HepG2 (cell line): Measurements from ENCODE around the gene NUAK1. TPM values are rescaled to one million over a fixed set of nuclear protein-coding genes. Genes with fewer than 3 reads are reported as not detected.

Experiments used
- ATAC-seq: fragments of 200-7000 bp; cut with Tn5 transposase; 3 replicates; pipeline ENCODE4 v1.9.1; 2020; ENCODE audit warnings: mild to moderate bottlenecking, moderate library complexity
- BruUV-seq: library from RNA; stranded (reverse); fragments of 400-500 nt; replicated peaks from 2 replicates; lab custom pipeline; 2021; lab: Mats Ljungman, UMichigan
- CTCF ChIA-PET: fragments of 300-600 bp; formaldehyde crosslinking; extraction: SDS; loops from one replicate; lab custom pipeline; 2021; ENCODE audit warnings: low total read pairs, inconsistent platforms, low intra/inter-chr PET ratio; lab: Yijun Ruan, JAX
- POLR2A ChIA-PET: fragments of 350-600 bp; sonication (Branson Sonifier 250); formaldehyde crosslinking; loops from one replicate; lab custom pipeline; 2020; ENCODE audit warnings: antibody characterized with exemption, inconsistent platforms; lab: Yijun Ruan, JAX
- DNase-seq: peaks from one replicate; pipeline ENCODE4 v3.0.0-alpha.2; 2015; ENCODE audit warnings: low spot score
- FAIRE-seq: peaks from 3 replicates; lab custom pipeline; 2011; peaks lifted over from hg19 to GRCh38; lab: Jason Lieb, UNC
- H2AFZ ChIP-seq: one replicate; pipeline ENCODE4 v1.6.1; 2011; ENCODE audit warnings: low read length, inconsistent platforms
- H3K27ac ChIP-seq: fragments of 300-600 bp; 3 replicates; pipeline ENCODE4 v1.8.0; 2011; ENCODE audit warnings: mixed run types, mild to moderate bottlenecking, mixed read lengths, low read length, inconsistent platforms; ENCODE audit not compliant: insufficient read depth; ENCODE audit errors: extremely low read length
- H3K27me3 ChIP-seq, 2 experiments: fragments of 200-600 bp in 1 of 2; 2 replicates in 1 of 2; 3 replicates in 1 of 2; pipeline versions ENCODE4 v1.6.0 to v1.8.0; 2011; ENCODE audit warnings: low read length in 2 of 2, mild to moderate bottlenecking in 2 of 2, moderate library complexity in 2 of 2, inconsistent platforms in 1 of 2; ENCODE audit not compliant: insufficient read depth in 2 of 2, control insufficient read depth in 1 of 2
- H3K36me3 ChIP-seq, 2 experiments: fragments of 200-600 bp in 1 of 2; replicated peaks in 1 of 2; 2 replicates in 1 of 2; 3 replicates in 1 of 2; pipeline versions ENCODE4 v1.5.1 to v1.8.0; 2011; ENCODE audit warnings: low read length in 2 of 2, inconsistent platforms in 1 of 2; ENCODE audit not compliant: insufficient read depth in 2 of 2, control insufficient read depth in 1 of 2
- H3K4me1 ChIP-seq: 2 replicates; pipeline ENCODE4 v1.5.1; 2012; ENCODE audit warnings: low read length, inconsistent platforms; ENCODE audit not compliant: insufficient read depth
- H3K4me2 ChIP-seq: 2 replicates; pipeline ENCODE4 v1.6.0; 2011; ENCODE audit warnings: low read depth, low read length, inconsistent platforms
- H3K4me3 ChIP-seq, 3 experiments: fragments of 200-600 bp in 1 of 3; sonication (generic), shearing (Covaris generic) in 1 of 3; replicated peaks in 1 of 3; 2 replicates each; pipeline ENCODE4 v1.5.1; 2011 to 2016; ENCODE audit warnings: low read length in 3 of 3, inconsistent platforms in 2 of 3, low read depth in 2 of 3, mild to moderate bottlenecking in 2 of 3, control low read depth in 1 of 3, mixed read lengths in 1 of 3; ENCODE audit not compliant: insufficient read depth in 1 of 3
- H3K79me2 ChIP-seq: one replicate; pipeline ENCODE4 v1.6.1; 2011; ENCODE audit warnings: low read length, inconsistent platforms; ENCODE audit not compliant: insufficient read depth
- H3K9ac ChIP-seq: 2 replicates; pipeline ENCODE4 v1.6.0; 2011; ENCODE audit warnings: mild to moderate bottlenecking, low read depth, low read length, inconsistent platforms; ENCODE audit not compliant: insufficient read depth
- H3K9me3 ChIP-seq: 2 replicates; pipeline ENCODE4 v1.5.1; 2012; ENCODE audit warnings: mild to moderate bottlenecking, low read length
- H4K20me1 ChIP-seq: 2 replicates; pipeline ENCODE4 v1.6.0; 2011; ENCODE audit warnings: inconsistent platforms, mild to moderate bottlenecking, low read length, moderate library complexity; ENCODE audit not compliant: insufficient read depth
- CBX1 ChIP-seq: IDR thresholded peaks from one replicate; pipeline ENCODE4 v1.6.1; 2016; ENCODE audit warnings: antibody characterized with exemption, low read depth
- CENPX ChIP-seq: sonication (generic); formaldehyde crosslinking; IDR thresholded peaks from 2 replicates; pipeline ENCODE4 v1.9.0; 2021; ENCODE audit warnings: mild to moderate bottlenecking, missing genetic modification reagents, moderate library complexity
- CHD2 ChIP-seq: IDR thresholded peaks from 2 replicates; pipeline ENCODE4 v1.6.1; 2011; ENCODE audit warnings: low read depth, low read length, improper control_type of control experiment
- GATAD1 ChIP-seq: IDR thresholded peaks from 2 replicates; pipeline ENCODE4 v1.6.1; 2016; ENCODE audit warnings: missing genetic modification reagents, missing compliant biosample characterization
- HMGXB4 ChIP-seq, 2 experiments: sonication (generic) in 1 of 2; formaldehyde crosslinking in 1 of 2; IDR thresholded peaks; 2 replicates each; pipeline versions ENCODE4 v1.4.0 to v1.6.1; 2018 to 2020; ENCODE audit warnings: missing genetic modification reagents in 2 of 2, borderline replicate concordance in 1 of 2, low read depth in 1 of 2, mild to moderate bottlenecking in 1 of 2, missing biosample characterization in 1 of 2
- KAT8 ChIP-seq: IDR thresholded peaks from 2 replicates; pipeline ENCODE4 v1.6.1; 2016; ENCODE audit warnings: missing genetic modification reagents, missing compliant biosample characterization
- KLF12 ChIP-seq: sonication (generic); formaldehyde crosslinking; IDR thresholded peaks from 2 replicates; pipeline ENCODE4 v1.4.0; 2020; ENCODE audit warnings: missing genetic modification reagents, borderline replicate concordance
- MTF1 ChIP-seq: sonication (generic); formaldehyde crosslinking; IDR thresholded peaks from 2 replicates; pipeline ENCODE4 v1.5.0; 2020; ENCODE audit warnings: missing genetic modification reagents
- MXD4 ChIP-seq: IDR thresholded peaks from 2 replicates; pipeline ENCODE4 v1.6.1; 2016; ENCODE audit warnings: mild to moderate bottlenecking, missing biosample characterization, missing genetic modification reagents
- NFKB2 ChIP-seq: sonication (generic); formaldehyde crosslinking; IDR thresholded peaks from 2 replicates; pipeline ENCODE4 v1.4.0; 2020; ENCODE audit warnings: missing genetic modification reagents, borderline replicate concordance
- PHF21A ChIP-seq: sonication (generic); formaldehyde crosslinking; IDR thresholded peaks from 2 replicates; pipeline ENCODE4 v1.5.0; 2020; ENCODE audit warnings: mild to moderate bottlenecking, missing genetic modification reagents
- ZNF12 ChIP-seq: sonication (generic); formaldehyde crosslinking; IDR thresholded peaks from 2 replicates; pipeline ENCODE4 v1.5.0; 2020; ENCODE audit warnings: missing genetic modification reagents
- ZNF737 ChIP-seq: sonication (generic); formaldehyde crosslinking; IDR thresholded peaks from 2 replicates; pipeline ENCODE4 v1.5.0; 2020; ENCODE audit warnings: missing genetic modification reagents, mild to moderate bottlenecking, borderline replicate concordance
- WGBS: methylation state at CpG from one replicate; pipeline ENCODE4 v1.1.6; 2017; ENCODE audit warnings: low lambda C conversion rate; 5-methylcytosine and 5-hydroxymethylcytosine counted together
- in situ Hi-C: cut with HindIII; loops from 2 replicates; pipeline ENCODE4 v1.10.0; 2017; ENCODE audit warnings: low pct_unique_long_range_greater_than_20kb; ENCODE audit not compliant: extremely low pct_ligation_motif_present
- intact Hi-C: fragments of 100-400 bp; cut with micrococcal nuclease; formaldehyde crosslinking; loops from one replicate; pipeline ENCODE4 v1.10.0; 2022; ENCODE audit not compliant: unreplicated experiment
- polyA plus RNA-seq, 8 experiments: library from polyadenylated mRNA; depleted of rRNA in 3 of 8; stranded (reverse) in 7 of 8; unstranded in 1 of 8; fragments of >200 nt; fragmentation: Illumina TruSeq in 4 of 8; extraction: Trizol in 4 of 8; gene quantifications; 2 replicates each; pipeline versions ENCODE4 v1.2.1 to v1.2.3, GENCODE V29; 2011 to 2016; ENCODE audit warnings: low read depth in 4 of 8, missing spikeins in 1 of 8, mixed read lengths in 1 of 8; ENCODE audit not compliant: insufficient read depth in 1 of 8
- total RNA-seq, 5 experiments: library from RNA; depleted of rRNA; stranded (reverse); fragments of >200 nt; fragmentation: Illumina TruSeq; extraction: Trizol; gene quantifications; 2 replicates each; pipeline ENCODE4 v1.2.3, GENCODE V29; 2016; ENCODE audit warnings: low read depth in 1 of 5

Gene NUAK1
- total and polyA plus RNA-seq, 2 of the 13 experiments (the other 11 are each of a cell fraction or from before 2014, with no cell fraction given), result 1.7 to 1.9 TPM

GRCh38 chr12:106070611-106071010, 68.1 kb downstream of the NUAK1 start:
- Histone ChIP-seq H4K20me1 (no peaks in the 10 kb centered on the region), H3K36me3 (peaks cover 0 to 2% of the 10 kb centered on the region in 2 experiments; a peak in 1 of 5 replicates), H3K4me3 (no peak overlapping the region), H3K4me1 (no peaks in the 10 kb centered on the region), H3K27me3 (no peaks in the 10 kb centered on the region), H3K27ac (no peak overlapping the region), H3K9me3 (no peaks in the 10 kb centered on the region), H3K79me2 (no peaks in the 10 kb centered on the region), H3K4me2 (no peak overlapping the region), H2AFZ (no peak overlapping the region), H3K9ac (no peak overlapping the region)
- ChIA-PET POLR2A (no interaction called here), CTCF (no interaction called here)
- DNase-seq (no peak), ATAC-seq (no peak), FAIRE-seq (no peak)
- no peak for TF ChIP-seq ZNF12
- TF ChIP-seq HMGXB4 (CRISPR knock-in tag; IDR thresholded peaks at IDR 0.05; ENCODE audit: borderline replicate concordance in 1 of 2, low read depth in 1 of 2), result no peak
- no peak for TF ChIP-seq NFKB2 (CRISPR knock-in tag)
- no peak for TF ChIP-seq CENPX (CRISPR knock-in tag)
- TF ChIP-seq CHD2, result no peak
- TF ChIP-seq ZNF737 (CRISPR knock-in tag), result no peak
- TF ChIP-seq CBX1, result no peak
- intact Hi-C loops, result no loop called here
- BruUV-seq, result no TSS peak
- in situ Hi-C loops, result no loop called here
- 91% methylated on average over 6 of the region's 6 CpGs for WGBS

GRCh38 chr12:106070147-106070546, 68.6 kb downstream of the NUAK1 start:
- Histone ChIP-seq H3K4me2 (no peak overlapping the region), H3K79me2 (no peaks in the 10 kb centered on the region), H3K4me1 (no peaks in the 10 kb centered on the region), H4K20me1 (no peaks in the 10 kb centered on the region), H3K9me3 (no peaks in the 10 kb centered on the region), H3K36me3 (peaks cover 0 to 2% of the 10 kb centered on the region in 2 experiments; a peak in 1 of 5 replicates), H3K27me3 (no peaks in the 10 kb centered on the region), H3K4me3 (no peak overlapping the region), H3K27ac (no peak overlapping the region), H3K9ac (no peak overlapping the region), H2AFZ (no peak overlapping the region)
- DNase-seq (no peak), FAIRE-seq (no peak), ATAC-seq (no peak)
- CTCF ChIA-PET, result no interaction called here
- no peak for TF ChIP-seq GATAD1
- no peak for TF ChIP-seq KAT8 (CRISPR knock-in tag)
- TF ChIP-seq MXD4 (CRISPR knock-in tag), result no peak
- no peak for TF ChIP-seq PHF21A (CRISPR knock-in tag)
- no peak for TF ChIP-seq KLF12 (CRISPR knock-in tag)
- no peak for TF ChIP-seq MTF1
- 56% methylated on average over 1 of the region's 1 CpG for WGBS
- POLR2A ChIA-PET, result no interaction called here
- no TSS peak for BruUV-seq
- intact Hi-C loops (no loop called here), in situ Hi-C loops (no loop called here)
